ENCODE results near the gene NR3C2. TPM values are rescaled to one million over a fixed set of nuclear protein-coding genes. Genes with fewer than 3 reads are reported as not detected.

NR3C2 gene
- total and polyA plus RNA-seq, 10 of the 15 experiments (the other 5 are each of a cell fraction or from before 2014, with no cell fraction given): 0.05 to 0.11 (median 0.08) TPM; not detected in 4

GRCh38 chr4:148412460-148412994, 29.7 kb downstream of the NR3C2 start:
- ChIA-PET SMC1A (ENCODE audit: uncharacterized antibody, unreplicated experiment) (no interaction called here), POLR2A (no interaction called here), CTCF (no interaction called here), RAD21 (ENCODE audit: unreplicated experiment) (no interaction called here)
- Histone ChIP-seq H3K27me3 (replicated peaks in 1 of 2; ENCODE audit: control insufficient read depth in 2 of 2, insufficient read depth in 2 of 2, low read length in 1 of 2) (no peaks in the 10 kb centered on the region), H4K20me1 (ENCODE audit: control insufficient read depth, insufficient read depth) (no peaks in the 10 kb centered on the region), H3K4me2 (ENCODE audit: control insufficient read depth, insufficient read depth) (no peak overlapping the region), H3K36me3 (ENCODE audit: control insufficient read depth in 2 of 2, insufficient read depth in 2 of 2, low read length in 1 of 2) (no peaks in the 10 kb centered on the region), H3K4me3 (no peak overlapping the region), H2AFZ (ENCODE audit: control insufficient read depth, low read depth, low read length) (no peak overlapping the region), H3K27ac (ENCODE audit: control insufficient read depth, insufficient read depth) (no peak overlapping the region), H3K9ac (ENCODE audit: control insufficient read depth, insufficient read depth, low read length) (no peak overlapping the region), H3K4me1 (ENCODE audit: control insufficient read depth, insufficient read depth, low read length) (no peaks in the 10 kb centered on the region), H3K9me3 (replicated peaks; ENCODE audit: control insufficient read depth, insufficient read depth, low read length) (no peaks in the 10 kb centered on the region), H3K79me2 (ENCODE audit: control insufficient read depth, insufficient read depth, low read length) (no peaks in the 10 kb centered on the region)
- DNase-seq (ENCODE audit: low read depth, low spot score): no peak
- no TSS peak for BruUV-seq (replicated peaks)
- 67% methylated on average over 2 of the region's 2 CpGs for WGBS (ENCODE audit: insufficient coverage, insufficient replicate concordance, low lambda C conversion rate, missing lambda C conversion rate)
- no peak for FAIRE-seq
- TF ChIP-seq YBX1 (IDR thresholded peaks at IDR 0.05): no peak
- no peak for TF ChIP-seq RUNX3 (IDR thresholded peaks at IDR 0.05; ENCODE audit: low read length)
- TF ChIP-seq SMC3 (IDR thresholded peaks at IDR 0.05; ENCODE audit: borderline replicate concordance, low read length): no peak
- no peak for TF ChIP-seq RCOR1 (conservative IDR thresholded peaks at IDR 0.05; ENCODE audit: low read depth, low read length)
- no peak for TF ChIP-seq RFX5 (IDR thresholded peaks at IDR 0.05; ENCODE audit: low read depth, low read length)
- no peak for TF ChIP-seq SMAD5 (IDR thresholded peaks at IDR 0.05; ENCODE audit: low read depth)
- no peak for TF ChIP-seq CBX3 (IDR thresholded peaks at IDR 0.05; ENCODE audit: borderline replicate concordance, low read depth)
- TF ChIP-seq TAF1 (IDR thresholded peaks at IDR 0.05; ENCODE audit: borderline replicate concordance, low read depth, low read length): no peak
- no peak for TF ChIP-seq MLLT1 (IDR thresholded peaks at IDR 0.05)
- no peak for TF ChIP-seq EGR1 (IDR thresholded peaks at IDR 0.05; ENCODE audit: borderline replicate concordance in 1 of 2, low read depth in 2 of 2, low read length in 2 of 2)
- TF ChIP-seq CREM (IDR thresholded peaks at IDR 0.05; ENCODE audit: low read depth): no peak
- no peak for TF ChIP-seq CTCF (IDR thresholded peaks at IDR 0.05 in 2 of 3, conservative IDR thresholded peaks at IDR 0.05 in 1 of 3; ENCODE audit: control insufficient read depth in 2 of 3, extremely low read depth in 1 of 3, insufficient read depth in 1 of 3, low read depth in 3 of 3, low read length in 3 of 3)
- no peak for TF ChIP-seq CEBPB (IDR thresholded peaks at IDR 0.05; ENCODE audit: borderline replicate concordance in 1 of 2, low read depth in 2 of 2, low read length in 2 of 2)
- TF ChIP-seq PAX5 (IDR thresholded peaks at IDR 0.05; ENCODE audit: borderline replicate concordance, low read depth, low read length): no peak
- TF ChIP-seq ASH2L (IDR thresholded peaks at IDR 0.05; ENCODE audit: borderline replicate concordance, low read depth): no peak
- no peak for TF ChIP-seq ATF3 (IDR thresholded peaks at IDR 0.05; ENCODE audit: borderline replicate concordance, extremely low read depth, low read depth, low read length)
- no peak for TF ChIP-seq HSF1 (IDR thresholded peaks at IDR 0.05; ENCODE audit: low read depth, low read length)
- TF ChIP-seq BRCA1 (IDR thresholded peaks at IDR 0.05; ENCODE audit: low read depth, low read length): no peak
- TF ChIP-seq HDAC2 (IDR thresholded peaks at IDR 0.05): no peak
- no peak for TF ChIP-seq GABPA (IDR thresholded peaks at IDR 0.05; ENCODE audit: low read depth)
- ATAC-seq: no peak
- intact Hi-C loops (cut with micrococcal nuclease; ENCODE audit: unreplicated experiment): no loop called here
- in situ Hi-C loops (cut with MboI): no loop called here
